H9 (cell line): Measurements from ENCODE around the gene BLOC1S1. TPM values are rescaled to one million over a fixed set of nuclear protein-coding genes. Genes with fewer than 3 reads are reported as not detected.

Experiments used
- DNase-seq: peaks from one replicate; pipeline ENCODE4 v3.0.0-alpha.2; 2017
- H2AFZ ChIP-seq: one replicate; pipeline ENCODE4 v1.6.1; 2013; ENCODE audit warnings: mild to moderate bottlenecking, low read length, control low read depth, moderate library complexity
- H2AK5ac ChIP-seq: 2 replicates; pipeline ENCODE4 v1.6.1; 2013; ENCODE audit warnings: low read length, control low read depth, mixed read lengths; ENCODE audit not compliant: insufficient read length
- H2BK120ac ChIP-seq: one replicate; pipeline ENCODE4 v1.6.1; 2013; ENCODE audit warnings: low read depth, mild to moderate bottlenecking, low read length, control low read depth, inconsistent platforms; ENCODE audit not compliant: poor library complexity, severe bottlenecking
- H2BK12ac ChIP-seq: 2 replicates; pipeline ENCODE4 v1.6.1; 2013; ENCODE audit warnings: low read length, control low read depth, mixed read lengths, low read depth; ENCODE audit not compliant: insufficient read length
- H2BK15ac ChIP-seq: 2 replicates; pipeline ENCODE4 v1.6.1; 2013; ENCODE audit warnings: low read depth, low read length, control low read depth
- H2BK20ac ChIP-seq: one replicate; pipeline ENCODE4 v1.6.1; 2013; ENCODE audit warnings: low read depth, mild to moderate bottlenecking, low read length, control low read depth, inconsistent platforms; ENCODE audit not compliant: poor library complexity, severe bottlenecking
- H2BK5ac ChIP-seq: 2 replicates; pipeline ENCODE4 v1.6.1; 2013; ENCODE audit warnings: low read length, control low read depth, mixed read lengths; ENCODE audit not compliant: insufficient read length
- H3K14ac ChIP-seq: 2 replicates; pipeline ENCODE4 v1.6.1; 2013; ENCODE audit warnings: low read length, control low read depth; ENCODE audit not compliant: insufficient read depth
- H3K18ac ChIP-seq: 2 replicates; pipeline ENCODE4 v1.6.1; 2013; ENCODE audit warnings: low read depth, mild to moderate bottlenecking, mixed read lengths, low read length, control low read depth; ENCODE audit not compliant: insufficient read length
- H3K23ac ChIP-seq: 2 replicates; pipeline ENCODE4 v1.6.1; 2013; ENCODE audit warnings: low read length, control low read depth, mixed read lengths, low read depth; ENCODE audit not compliant: insufficient read length
- H3K23me2 ChIP-seq: 2 replicates; pipeline ENCODE4 v1.6.1; 2013; ENCODE audit warnings: low read depth, mild to moderate bottlenecking, mixed read lengths, low read length, control low read depth; ENCODE audit not compliant: insufficient read length, poor library complexity, severe bottlenecking
- H3K27ac ChIP-seq: 2 replicates; pipeline ENCODE4 v1.5.1; 2013; ENCODE audit warnings: low read length, control low read depth, mixed read lengths, low read depth; ENCODE audit not compliant: insufficient read length
- H3K27me3 ChIP-seq: 2 replicates; pipeline ENCODE4 v1.6.1; 2013; ENCODE audit warnings: low read length, control low read depth, inconsistent platforms; ENCODE audit not compliant: insufficient read depth
- H3K4ac ChIP-seq: 2 replicates; pipeline ENCODE4 v1.6.1; 2013; ENCODE audit warnings: low read depth, mild to moderate bottlenecking, control low read depth, inconsistent platforms, low read length, moderate library complexity
- H3K4me1 ChIP-seq: 2 replicates; pipeline ENCODE4 v1.6.1; 2013; ENCODE audit warnings: low read length, control low read depth, inconsistent platforms; ENCODE audit not compliant: insufficient read depth
- H3K4me2 ChIP-seq: 2 replicates; pipeline ENCODE4 v1.6.1; 2013; ENCODE audit warnings: low read length, control low read depth, mixed read lengths; ENCODE audit not compliant: insufficient read length, insufficient read depth
- H3K56ac ChIP-seq: 2 replicates; pipeline ENCODE4 v1.6.1; 2013; ENCODE audit warnings: low read depth, mild to moderate bottlenecking, mixed read lengths, low read length, control low read depth; ENCODE audit not compliant: insufficient read length
- H3K79me1 ChIP-seq: 2 replicates; pipeline ENCODE4 v1.6.1; 2013; ENCODE audit warnings: low read depth, mild to moderate bottlenecking, moderate library complexity, low read length, control low read depth, inconsistent platforms; ENCODE audit not compliant: insufficient read depth, poor library complexity, severe bottlenecking
- H3K79me2 ChIP-seq: 2 replicates; pipeline ENCODE4 v1.6.1; 2013; ENCODE audit warnings: low read length, control low read depth, inconsistent platforms; ENCODE audit not compliant: insufficient read depth
- H3K9ac ChIP-seq: 2 replicates; pipeline ENCODE4 v1.6.1; 2013; ENCODE audit warnings: low read length, control low read depth, mixed read lengths; ENCODE audit not compliant: insufficient read length; ENCODE audit errors: extremely low read depth
- H3K9me3 ChIP-seq: one replicate; pipeline ENCODE4 v1.6.1; 2013; ENCODE audit warnings: low read depth, low read length, inconsistent platforms; ENCODE audit not compliant: control insufficient read depth
- H3T11ph ChIP-seq: one replicate; pipeline ENCODE4 v1.6.1; 2013; ENCODE audit warnings: mild to moderate bottlenecking, low read length, control low read depth, inconsistent platforms
- H4K20me1 ChIP-seq: one replicate; pipeline ENCODE4 v1.6.1; 2013; ENCODE audit not compliant: control insufficient read depth, insufficient read length, insufficient read depth
- H4K5ac ChIP-seq: 2 replicates; pipeline ENCODE4 v1.6.1; 2013; ENCODE audit warnings: low read depth, mild to moderate bottlenecking, mixed read lengths, low read length, control low read depth; ENCODE audit not compliant: insufficient read length
- H4K8ac ChIP-seq: replicated peaks from 2 replicates; pipeline ENCODE4 v1.6.1; 2013; ENCODE audit warnings: low read length, control low read depth, mixed read lengths, low read depth; ENCODE audit not compliant: insufficient read length
- H4K91ac ChIP-seq: 2 replicates; pipeline ENCODE4 v1.6.1; 2013; ENCODE audit warnings: low read depth, mild to moderate bottlenecking, moderate library complexity, mixed read lengths, low read length, control low read depth; ENCODE audit not compliant: insufficient read length
- H3K27ac Mint-ChIP-seq, 3 experiments: 2 replicates in 2 of 3; 3 replicates in 1 of 3; pipeline ENCODE4 v1.8.0; 2020 to 2021; ENCODE audit warnings: mixed read lengths in 3 of 3, mild to moderate bottlenecking in 1 of 3, moderate library complexity in 1 of 3
- H3K27me3 Mint-ChIP-seq: 2 replicates; pipeline ENCODE4 v1.8.0; 2021; ENCODE audit warnings: low read depth, mild to moderate bottlenecking, moderate library complexity, mixed read lengths
- H3K36me3 Mint-ChIP-seq, 3 experiments: 2 replicates in 2 of 3; 3 replicates in 1 of 3; pipeline ENCODE4 v1.8.0; 2020 to 2021; ENCODE audit warnings: low read depth in 3 of 3, mixed read lengths in 3 of 3; ENCODE audit not compliant: insufficient read depth in 1 of 3
- H3K4me1 Mint-ChIP-seq, 2 experiments: 2 replicates each; pipeline ENCODE4 v1.8.0; 2020; ENCODE audit warnings: mixed read lengths in 2 of 2
- H3K4me3 Mint-ChIP-seq, 2 experiments: 2 replicates in 1 of 2; 3 replicates in 1 of 2; pipeline ENCODE4 v1.8.0; 2020 to 2021; ENCODE audit warnings: mild to moderate bottlenecking in 2 of 2, mixed read lengths in 2 of 2, moderate library complexity in 1 of 2
- H3K9me3 Mint-ChIP-seq, 2 experiments: 2 replicates in 1 of 2; 3 replicates in 1 of 2; pipeline ENCODE4 v1.8.0; 2020; ENCODE audit warnings: mild to moderate bottlenecking in 2 of 2, mixed read lengths in 2 of 2, moderate library complexity in 1 of 2
- total RNA-seq: library from RNA; stranded (reverse); gene quantifications from 2 replicates; pipeline ENCODE4 v1.2.1, GENCODE V29; 2021
- TF ChIP-seq, protein P1 (sequence below): fragments of 200-600 bp; sonication (generic); conservative IDR thresholded peaks from 3 replicates; pipeline ENCODE4 v1.8.0; 2021; ENCODE audit warnings: antibody characterized with exemption, mild to moderate bottlenecking

Gene BLOC1S1
- total RNA-seq, 1 experiment from 2014 or later = 108 TPM

GRCh38 chr12:55746913-55747231 is 31.0 kb downstream of the BLOC1S1 start:
- no peak overlapping the region for H3K4ac ChIP-seq
- H4K5ac ChIP-seq = no peak overlapping the region
- TF ChIP-seq, protein P1, sequence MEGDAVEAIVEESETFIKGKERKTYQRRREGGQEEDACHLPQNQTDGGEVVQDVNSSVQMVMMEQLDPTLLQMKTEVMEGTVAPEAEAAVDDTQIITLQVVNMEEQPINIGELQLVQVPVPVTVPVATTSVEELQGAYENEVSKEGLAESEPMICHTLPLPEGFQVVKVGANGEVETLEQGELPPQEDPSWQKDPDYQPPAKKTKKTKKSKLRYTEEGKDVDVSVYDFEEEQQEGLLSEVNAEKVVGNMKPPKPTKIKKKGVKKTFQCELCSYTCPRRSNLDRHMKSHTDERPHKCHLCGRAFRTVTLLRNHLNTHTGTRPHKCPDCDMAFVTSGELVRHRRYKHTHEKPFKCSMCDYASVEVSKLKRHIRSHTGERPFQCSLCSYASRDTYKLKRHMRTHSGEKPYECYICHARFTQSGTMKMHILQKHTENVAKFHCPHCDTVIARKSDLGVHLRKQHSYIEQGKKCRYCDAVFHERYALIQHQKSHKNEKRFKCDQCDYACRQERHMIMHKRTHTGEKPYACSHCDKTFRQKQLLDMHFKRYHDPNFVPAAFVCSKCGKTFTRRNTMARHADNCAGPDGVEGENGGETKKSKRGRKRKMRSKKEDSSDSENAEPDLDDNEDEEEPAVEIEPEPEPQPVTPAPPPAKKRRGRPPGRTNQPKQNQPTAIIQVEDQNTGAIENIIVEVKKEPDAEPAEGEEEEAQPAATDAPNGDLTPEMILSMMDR = no peak
- Mint-ChIP-seq H3K9me3 (no peaks in the 10 kb centered on the region), H3K4me1 (peaks cover 64 to 68% of the 10 kb centered on the region in 2 experiments), H3K27me3 (peaks cover 5% of the 10 kb centered on the region), H3K36me3 (peaks cover 27 to 50% (median 48%) of the 10 kb centered on the region in 3 experiments; a peak in 6 of 7 replicates), H3K4me3 (peak overlapping the region; percentile 96 to 97), H3K27ac (peak overlapping the region; percentile 89 to 98 (median 94); a peak in 5 of 7 replicates)
- no peak overlapping the region for H3K56ac ChIP-seq
- H3K9ac ChIP-seq = no peak overlapping the region
- peaks cover 29% of the 10 kb centered on the region for H3K23me2 ChIP-seq
- H3T11ph ChIP-seq = no peak overlapping the region
- no peak overlapping the region for H4K8ac ChIP-seq
- no peak overlapping the region for H2BK20ac ChIP-seq
- H2BK15ac ChIP-seq = no peak overlapping the region
- no peaks in the 10 kb centered on the region for H4K20me1 ChIP-seq
- peak overlapping the region; percentile 72 for H3K4me2 ChIP-seq
- no peak overlapping the region for H3K14ac ChIP-seq
- no peak overlapping the region for H2AFZ ChIP-seq
- H2AK5ac ChIP-seq = no peak overlapping the region
- H2BK12ac ChIP-seq = no peak overlapping the region
- no peak for DNase-seq
- H3K79me1 ChIP-seq = peaks cover 3% of the 10 kb centered on the region
- peaks cover 6% of the 10 kb centered on the region; the same call in 1 of the 2 replicates for H3K79me2 ChIP-seq
- no peak overlapping the region for H2BK5ac ChIP-seq
- no peak overlapping the region for H4K91ac ChIP-seq
- H3K18ac ChIP-seq = no peak overlapping the region
- no peaks in the 10 kb centered on the region for H3K27me3 ChIP-seq
- no peaks in the 10 kb centered on the region for H3K9me3 ChIP-seq
- H3K27ac ChIP-seq = no peak overlapping the region
- H3K4me1 ChIP-seq = peaks cover 17% of the 10 kb centered on the region
- H2BK120ac ChIP-seq = no peak overlapping the region
- H3K23ac ChIP-seq = no peak overlapping the region
